ENCODE measurements around the gene SYNGR3. TPM values are rescaled to one million over a fixed set of nuclear protein-coding genes. Genes with fewer than 3 reads are reported as not detected.
A peak's percentile ranks its signal among the peaks of the same experiment; 100 is the strongest.

SYNGR3 gene
- total RNA-seq, 1 experiment from 2014 or later, result 11.9 TPM

DNA sequence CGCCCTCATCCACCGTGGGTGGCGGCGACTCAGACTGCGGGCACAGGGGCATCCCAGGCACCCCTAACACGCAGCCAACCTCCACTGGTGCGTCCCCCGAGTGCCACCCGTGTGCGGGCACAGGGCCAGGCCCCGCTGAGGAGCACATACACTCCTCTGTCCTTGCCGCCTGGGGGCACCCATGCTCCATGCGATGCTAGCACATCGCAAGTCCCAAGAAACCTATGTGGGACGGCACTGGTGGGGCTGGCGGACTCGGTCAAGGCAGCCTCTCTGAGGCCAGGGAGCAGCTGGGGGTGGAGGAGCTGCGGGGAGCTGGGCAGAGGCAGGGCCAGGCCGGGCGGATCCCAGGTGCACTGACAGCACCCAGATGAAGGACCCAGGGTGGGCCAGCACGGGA, 15.9 kb downstream of the SYNGR3 start:
- H3K9me3 ChIP-seq (ENCODE audit: control insufficient read depth, low read depth, low read length), result no peaks in the 10 kb centered on the region
- no peak overlapping the region for H3K23ac ChIP-seq (ENCODE audit: insufficient read length, low read depth, low read length)
- no CpG with 5 or more reads among the region's 21 CpGs for WGBS (ENCODE audit: extremely low coverage, insufficient read length, low lambda C conversion rate)
- H2BK15ac ChIP-seq (ENCODE audit: low read depth, low read length), result no peak overlapping the region
- no peak overlapping the region for H3K18ac ChIP-seq (ENCODE audit: insufficient read length, low read depth, low read length)
- H4K91ac ChIP-seq (ENCODE audit: insufficient read length, low read depth, low read length), result no peak overlapping the region
- H3T11ph ChIP-seq (ENCODE audit: low read length), result no peak overlapping the region
- H3K4ac ChIP-seq (ENCODE audit: low read depth, low read length), result no peak overlapping the region
- H3K27me3 Mint-ChIP-seq (ENCODE audit: low read depth), result no peaks in the 10 kb centered on the region; the same call in 1 of the 2 replicates
- H3K9ac ChIP-seq (ENCODE audit: extremely low read depth, insufficient read length, low read length), result no peak overlapping the region
- no peak overlapping the region for H2AK5ac ChIP-seq (ENCODE audit: insufficient read length, low read length)
- H3K27me3 ChIP-seq (ENCODE audit: insufficient read depth, low read length), result no peaks in the 10 kb centered on the region
- peaks cover 6% of the 10 kb centered on the region; the same call in 1 of the 2 replicates for H3K4me1 ChIP-seq (ENCODE audit: insufficient read depth, low read length)
- H4K8ac ChIP-seq (replicated peaks; ENCODE audit: insufficient read length, low read depth, low read length), result no peak overlapping the region
- H3K36me3 Mint-ChIP-seq (ENCODE audit: insufficient read depth in 1 of 3, low read depth in 3 of 3), result peaks cover 18 to 33% (median 31%) of the 10 kb centered on the region in 3 experiments
- H4K5ac ChIP-seq (ENCODE audit: insufficient read length, low read depth, low read length), result no peak overlapping the region
- TF ChIP-seq, protein P1, sequence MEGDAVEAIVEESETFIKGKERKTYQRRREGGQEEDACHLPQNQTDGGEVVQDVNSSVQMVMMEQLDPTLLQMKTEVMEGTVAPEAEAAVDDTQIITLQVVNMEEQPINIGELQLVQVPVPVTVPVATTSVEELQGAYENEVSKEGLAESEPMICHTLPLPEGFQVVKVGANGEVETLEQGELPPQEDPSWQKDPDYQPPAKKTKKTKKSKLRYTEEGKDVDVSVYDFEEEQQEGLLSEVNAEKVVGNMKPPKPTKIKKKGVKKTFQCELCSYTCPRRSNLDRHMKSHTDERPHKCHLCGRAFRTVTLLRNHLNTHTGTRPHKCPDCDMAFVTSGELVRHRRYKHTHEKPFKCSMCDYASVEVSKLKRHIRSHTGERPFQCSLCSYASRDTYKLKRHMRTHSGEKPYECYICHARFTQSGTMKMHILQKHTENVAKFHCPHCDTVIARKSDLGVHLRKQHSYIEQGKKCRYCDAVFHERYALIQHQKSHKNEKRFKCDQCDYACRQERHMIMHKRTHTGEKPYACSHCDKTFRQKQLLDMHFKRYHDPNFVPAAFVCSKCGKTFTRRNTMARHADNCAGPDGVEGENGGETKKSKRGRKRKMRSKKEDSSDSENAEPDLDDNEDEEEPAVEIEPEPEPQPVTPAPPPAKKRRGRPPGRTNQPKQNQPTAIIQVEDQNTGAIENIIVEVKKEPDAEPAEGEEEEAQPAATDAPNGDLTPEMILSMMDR (conservative IDR thresholded peaks at IDR 0.05), result peak; percentile 44
- H2BK120ac ChIP-seq (ENCODE audit: low read depth, low read length, poor library complexity, severe bottlenecking), result no peak overlapping the region
- peaks cover 24% of the 10 kb centered on the region for H3K79me1 ChIP-seq (ENCODE audit: insufficient read depth, low read depth, low read length, poor library complexity, severe bottlenecking)
- H2BK20ac ChIP-seq (ENCODE audit: low read depth, low read length, poor library complexity, severe bottlenecking), result no peak overlapping the region
- H2BK5ac ChIP-seq (ENCODE audit: insufficient read length, low read length), result no peak overlapping the region
- no peaks in the 10 kb centered on the region for H4K20me1 ChIP-seq (ENCODE audit: control insufficient read depth, insufficient read depth, insufficient read length)
- peaks cover 22 to 36% of the 10 kb centered on the region in 2 experiments for H3K4me1 Mint-ChIP-seq
- H2AFZ ChIP-seq (ENCODE audit: low read length), result no peak overlapping the region
- no peak overlapping the region for H2BK12ac ChIP-seq (ENCODE audit: insufficient read length, low read depth, low read length)
- no peak overlapping the region; a peak in 1 of 7 replicates for H3K27ac Mint-ChIP-seq
- no peak overlapping the region for H3K27ac ChIP-seq (ENCODE audit: insufficient read length, low read depth, low read length)
- peak; percentile 70 for DNase-seq
- H3K4me3 Mint-ChIP-seq, result peak overlapping the region in 1 of 2 experiments; percentile 48; a peak in 1 of 5 replicates
- H3K4me2 ChIP-seq (ENCODE audit: insufficient read depth, insufficient read length, low read length), result no peak overlapping the region
- no peak overlapping the region for H3K56ac ChIP-seq (ENCODE audit: insufficient read length, low read depth, low read length)
- H3K14ac ChIP-seq (ENCODE audit: insufficient read depth, low read length), result no peak overlapping the region
- peaks cover 26% of the 10 kb centered on the region; the same call in 1 of the 2 replicates for H3K79me2 ChIP-seq (ENCODE audit: insufficient read depth, low read length)
- peaks cover 11% of the 10 kb centered on the region for H3K23me2 ChIP-seq (ENCODE audit: insufficient read length, low read depth, low read length, poor library complexity, severe bottlenecking)
- no peaks in the 10 kb centered on the region; a peak in 1 of 5 replicates for H3K9me3 Mint-ChIP-seq
